Fibroblast of skin of scalp (primary cell): ENCODE measurements around the gene FTCDNL1.
A peak's percentile ranks its signal among the peaks of the same experiment; 100 is the strongest.

Experiments
- DNase-seq: peaks from one replicate; pipeline ENCODE4 v3.0.0-alpha.2; 2013

The FTCDNL1 gene

GRCh38 chr2:199842631-199843395 is 8.2 kb downstream of the FTCDNL1 start:
- DNase-seq = no peak

GRCh38 chr2:199841409-199841808 is 9.6 kb downstream of the FTCDNL1 start:
- no peak for DNase-seq

GRCh38 chr2:199838399-199838798 is 12.6 kb downstream of the FTCDNL1 start:
- DNase-seq = no peak

GRCh38 chr2:199836943-199837342 is 14.0 kb downstream of the FTCDNL1 start:
- DNase-seq = no peak

- no peak for DNase-seq
Measured at GRCh38 chr2:199833525-199833924, 17.5 kb downstream of the FTCDNL1 start.

GRCh38 chr2:199830531-199830930 is 20.5 kb downstream of the FTCDNL1 start:
- DNase-seq = peak; percentile 50

GRCh38 chr2:199829628-199830027 is 21.4 kb downstream of the FTCDNL1 start:
- no peak for DNase-seq

- DNase-seq = no peak
Measured at GRCh38 chr2:199819746-199820145, 31.2 kb downstream of the FTCDNL1 start.

GRCh38 chr2:199818754-199819153 is 32.2 kb downstream of the FTCDNL1 start:
- DNase-seq = no peak

- DNase-seq = no peak
Measured at GRCh38 chr2:199818026-199818425, 33.0 kb downstream of the FTCDNL1 start.

- no peak for DNase-seq
Measured at GRCh38 chr2:199814817-199815211, 36.2 kb downstream of the FTCDNL1 start.

- DNase-seq = peak; percentile 30
Measured at GRCh38 chr2:199814101-199814816, 36.7 kb downstream of the FTCDNL1 start.

- no peak for DNase-seq
Measured at GRCh38 chr2:199812493-199812892, 38.5 kb downstream of the FTCDNL1 start.

GRCh38 chr2:199811346-199811745 is 39.6 kb downstream of the FTCDNL1 start:
- DNase-seq = peak; percentile 9

GRCh38 chr2:199810422-199811171 is 40.4 kb downstream of the FTCDNL1 start:
- peak; percentile 58 for DNase-seq

GRCh38 chr2:199807966-199808365 is 43.0 kb downstream of the FTCDNL1 start:
- no peak for DNase-seq

- peak; percentile 31 for DNase-seq
Measured at GRCh38 chr2:199806179-199806578, 44.8 kb downstream of the FTCDNL1 start.

- no peak for DNase-seq
Measured at GRCh38 chr2:199804831-199805230, 46.2 kb downstream of the FTCDNL1 start.

GRCh38 chr2:199798831-199799580 is 52.0 kb downstream of the FTCDNL1 start:
- peak; percentile 47 for DNase-seq

GRCh38 chr2:199797431-199798403 is 53.3 kb downstream of the FTCDNL1 start:
- DNase-seq = no peak

- DNase-seq = no peak
Measured at GRCh38 chr2:199792381-199792780, 58.6 kb downstream of the FTCDNL1 start.
